D721Med (cell line): Measurements from ENCODE around the gene IFT74.

Source experiments
- DNase-seq: peaks from one replicate; pipeline ENCODE4 v3.0.0; 2011; ENCODE audit warnings: low spot score; ENCODE audit not compliant: insufficient read length
- FAIRE-seq: peaks from 2 replicates; lab custom pipeline; 2011; peaks lifted over from hg19 to GRCh38; lab: Jason Lieb, UNC
- CTCF ChIP-seq: IDR thresholded peaks from 2 replicates; pipeline ENCODE4 v1.5.1; 2012; ENCODE audit warnings: mild to moderate bottlenecking, control low read depth; ENCODE audit not compliant: insufficient read depth; ENCODE audit errors: missing control alignments

The IFT74 gene

DNA sequence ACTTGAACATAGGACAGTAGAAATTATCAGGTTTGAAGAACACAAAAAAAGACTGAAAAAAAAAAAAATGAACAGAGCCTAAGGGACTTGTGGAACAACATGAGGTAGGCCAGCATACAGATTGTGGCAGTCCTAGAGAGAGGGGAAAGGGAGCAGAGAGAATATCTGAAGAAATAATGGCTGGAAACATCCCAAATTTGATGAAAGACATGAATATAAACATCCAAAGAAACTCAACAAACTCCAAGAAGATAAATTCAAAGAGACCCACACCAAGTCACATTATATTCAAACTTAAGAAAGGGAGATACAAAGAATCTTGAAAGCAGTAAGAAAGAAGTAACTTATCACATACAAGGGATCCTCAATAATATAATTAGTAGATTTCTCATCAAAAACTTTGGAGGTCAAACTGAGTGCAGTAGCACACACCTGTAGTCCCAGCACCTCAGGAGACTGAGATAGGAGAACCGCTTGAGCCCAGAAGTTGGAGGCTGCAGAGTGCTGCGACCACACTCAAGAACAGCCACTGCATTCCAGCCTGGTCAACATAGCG is 18.3 kb upstream of the IFT74 start:
- DNase-seq, result no peak
- no peak for FAIRE-seq
- no peak for TF ChIP-seq CTCF

DNA sequence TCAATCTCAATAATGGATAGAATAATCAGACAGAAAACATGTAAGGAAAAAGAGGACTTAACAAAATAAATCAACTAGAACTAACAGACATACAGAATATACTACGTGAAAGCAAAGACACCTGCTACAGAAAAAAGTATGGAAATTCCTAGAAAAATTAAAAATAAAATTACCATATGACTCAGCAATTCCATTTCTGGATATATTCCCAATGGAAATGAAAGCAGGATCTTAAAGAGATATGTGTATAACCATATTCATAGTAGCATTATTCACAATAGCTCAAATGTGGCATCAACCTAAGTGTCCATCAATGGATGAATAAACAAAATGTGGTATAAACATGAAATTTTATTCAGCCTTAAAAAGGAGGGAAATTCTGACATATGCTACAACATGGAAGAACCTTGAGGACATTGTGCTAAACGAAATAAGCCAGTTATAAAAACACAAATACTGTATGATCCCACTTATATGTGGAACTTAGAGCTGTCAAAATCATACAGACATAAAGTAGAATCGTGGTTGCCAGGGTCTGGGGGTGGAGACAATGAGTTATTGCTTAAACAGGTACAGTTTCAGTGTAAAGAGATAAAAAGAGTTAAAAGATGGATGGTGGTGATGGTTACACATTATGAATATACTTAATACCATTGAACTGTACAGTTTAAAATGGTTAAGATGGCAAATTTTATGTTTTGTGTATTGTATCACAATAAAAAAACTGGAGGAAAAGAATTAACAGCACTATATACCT is 16.1 kb upstream of the IFT74 start:
- no peak for TF ChIP-seq CTCF
- DNase-seq (no peak), FAIRE-seq (peak; percentile 58)

DNA sequence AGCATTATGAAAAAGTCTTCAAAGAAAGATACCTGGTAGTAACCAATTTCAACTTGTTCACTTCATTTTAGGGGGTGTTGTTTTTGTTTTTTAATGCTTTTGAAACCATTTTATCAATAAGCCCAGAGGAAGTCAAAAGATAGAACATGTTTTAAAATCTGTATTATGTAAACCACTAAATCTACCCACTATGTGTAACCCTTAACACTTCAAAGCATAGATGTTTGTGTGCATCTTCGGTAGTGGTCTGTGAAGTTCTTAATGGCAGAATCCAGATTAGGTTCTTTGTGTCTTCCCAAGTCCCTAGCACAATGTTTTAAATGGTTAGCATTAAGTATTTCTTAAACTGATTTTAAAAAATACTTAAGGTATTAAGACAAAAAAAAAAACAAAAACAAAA is 15.4 kb upstream of the IFT74 start:
- no peak for TF ChIP-seq CTCF
- FAIRE-seq (peak; percentile 69), DNase-seq (no peak)

DNA sequence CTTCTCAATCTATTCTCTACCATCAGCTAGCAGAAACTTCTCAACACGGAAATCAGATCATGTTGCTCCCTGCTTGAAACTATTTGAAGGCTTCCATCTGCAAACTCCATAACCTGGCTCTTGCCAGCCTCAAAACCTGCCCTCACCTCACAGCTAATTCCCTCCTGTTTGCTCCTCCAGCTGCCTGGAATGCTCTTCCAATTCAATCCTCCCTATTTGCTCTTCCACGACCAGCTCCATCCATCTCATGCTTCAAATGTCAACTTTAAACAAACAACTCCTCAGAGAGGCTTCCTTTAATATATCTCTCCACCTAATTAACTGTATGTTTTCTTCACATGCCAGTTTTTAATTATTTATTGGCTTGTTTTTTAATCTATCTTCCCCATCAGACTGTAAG is 10.6 kb upstream of the IFT74 start:
- FAIRE-seq (no peak), DNase-seq (no peak)
- no peak for TF ChIP-seq CTCF

DNA sequence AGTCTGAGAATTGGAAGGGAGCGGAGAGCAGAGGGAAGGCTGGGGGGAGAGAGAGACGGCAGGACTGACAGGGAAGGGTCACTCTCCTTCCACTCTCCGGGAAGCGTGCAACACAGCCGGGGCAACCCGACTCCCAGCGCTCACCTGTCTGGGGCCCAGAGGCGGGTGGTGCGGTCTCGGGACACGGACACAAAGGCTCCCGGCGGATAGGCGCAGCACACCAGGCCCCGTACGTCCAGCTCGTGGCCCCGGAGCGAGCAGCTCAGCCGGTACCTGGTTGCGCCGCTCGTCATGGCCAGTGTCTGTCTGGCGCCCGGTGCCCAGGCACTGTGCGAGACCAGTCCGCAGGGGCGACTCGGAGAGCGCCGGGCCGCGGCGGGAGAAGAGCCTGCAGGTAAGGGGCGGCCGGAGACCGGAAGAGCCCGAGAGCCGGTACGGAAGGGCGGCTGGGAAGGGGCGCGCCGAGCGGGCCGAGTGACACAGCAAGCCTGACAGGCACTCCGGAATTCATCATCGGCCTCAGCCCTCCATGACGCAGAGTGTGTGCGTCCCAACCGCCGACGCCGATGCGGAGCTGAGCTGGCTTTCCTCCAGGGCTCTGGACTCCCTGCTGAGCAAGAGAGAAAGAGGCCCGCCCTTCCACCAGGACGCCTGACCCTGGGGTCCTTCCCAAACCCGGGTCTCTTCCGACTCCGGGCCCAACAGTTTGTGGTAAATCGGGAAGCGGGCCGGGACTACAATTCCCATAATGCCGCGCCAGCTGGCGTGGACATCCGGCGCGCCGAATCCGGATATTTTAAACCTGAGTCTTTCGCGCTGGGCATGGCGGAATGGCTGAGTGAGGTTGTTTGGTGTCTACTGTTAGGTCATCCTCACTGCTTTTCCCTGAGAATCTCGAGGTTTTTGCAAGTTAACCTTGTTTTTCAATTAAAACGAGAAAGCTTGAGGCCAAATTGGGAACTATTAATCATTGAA is 9.2 kb upstream of the IFT74 start, which contains the start of gene PLAA:
Gene PLAA (minus strand): TSS at position 490 of the 975 bp plus-strand sequence. CDS start 197 bp downstream, at position 293.
- DNase-seq, result peak; percentile 66
- no peak for TF ChIP-seq CTCF
- no peak for FAIRE-seq

- FAIRE-seq (no peak), DNase-seq (no peak)
- TF ChIP-seq CTCF, result no peak
Measured at GRCh38 chr9:26947736-26948135, 8.5 kb upstream of the IFT74 start.
